A549 (cell line): Measurements from ENCODE around the gene ASPN.

Experiments used
- CHD4 ChIP-seq: fragments of 200-600 bp; sonication (generic); IDR thresholded peaks from 2 replicates; pipeline ENCODE4 v1.6.1; 2016; ENCODE audit warnings: antibody characterized with exemption, mild to moderate bottlenecking, borderline replicate concordance
- NR3C1 ChIP-seq: fragments of >200 bp; sonication (Bioruptor Twin); formaldehyde crosslinking; IDR thresholded peaks from 3 replicates; pipeline ENCODE4 v1.6.1; 2017
- RCOR1 ChIP-seq: fragments of 150-350 bp; IDR thresholded peaks from 2 replicates; pipeline ENCODE4 v1.6.1; 2014; ENCODE audit warnings: antibody characterized with exemption, low read length, low read depth
- TP53 ChIP-seq: fragments of 250-450 bp; sonication (Bioruptor Pico); IDR thresholded peaks from 2 replicates; pipeline ENCODE4 v1.5.0; 2021; ENCODE audit warnings: mild to moderate bottlenecking, moderate library complexity
- TF ChIP-seq, protein P1 (sequence below): fragments of >200 bp; sonication (Bioruptor Twin); formaldehyde crosslinking; IDR thresholded peaks from 3 replicates; pipeline ENCODE4 v1.5.1; 2016

DNA sequence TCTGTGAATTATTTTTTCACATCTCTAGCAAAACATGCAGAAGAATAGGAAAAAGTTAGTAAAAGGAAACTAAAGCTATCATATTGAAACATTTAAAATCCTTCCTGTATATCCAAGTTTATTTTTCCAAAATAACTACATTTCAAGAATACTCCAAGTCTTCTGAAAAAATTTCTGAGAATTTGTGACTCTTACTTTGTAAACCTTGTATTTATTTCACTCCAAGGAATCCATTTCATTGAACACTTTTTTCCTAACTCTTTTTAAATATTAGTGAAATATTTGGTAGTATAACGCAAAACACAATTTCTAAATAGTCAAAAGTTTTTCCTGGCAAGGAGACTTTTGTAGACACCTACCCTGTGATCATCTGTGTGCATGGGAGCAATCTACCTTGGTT lies 34.2 kb upstream of the ASPN start:
- TF ChIP-seq, protein P1, sequence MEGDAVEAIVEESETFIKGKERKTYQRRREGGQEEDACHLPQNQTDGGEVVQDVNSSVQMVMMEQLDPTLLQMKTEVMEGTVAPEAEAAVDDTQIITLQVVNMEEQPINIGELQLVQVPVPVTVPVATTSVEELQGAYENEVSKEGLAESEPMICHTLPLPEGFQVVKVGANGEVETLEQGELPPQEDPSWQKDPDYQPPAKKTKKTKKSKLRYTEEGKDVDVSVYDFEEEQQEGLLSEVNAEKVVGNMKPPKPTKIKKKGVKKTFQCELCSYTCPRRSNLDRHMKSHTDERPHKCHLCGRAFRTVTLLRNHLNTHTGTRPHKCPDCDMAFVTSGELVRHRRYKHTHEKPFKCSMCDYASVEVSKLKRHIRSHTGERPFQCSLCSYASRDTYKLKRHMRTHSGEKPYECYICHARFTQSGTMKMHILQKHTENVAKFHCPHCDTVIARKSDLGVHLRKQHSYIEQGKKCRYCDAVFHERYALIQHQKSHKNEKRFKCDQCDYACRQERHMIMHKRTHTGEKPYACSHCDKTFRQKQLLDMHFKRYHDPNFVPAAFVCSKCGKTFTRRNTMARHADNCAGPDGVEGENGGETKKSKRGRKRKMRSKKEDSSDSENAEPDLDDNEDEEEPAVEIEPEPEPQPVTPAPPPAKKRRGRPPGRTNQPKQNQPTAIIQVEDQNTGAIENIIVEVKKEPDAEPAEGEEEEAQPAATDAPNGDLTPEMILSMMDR, result no peak
- TF ChIP-seq NR3C1, result no peak
- no peak for TF ChIP-seq TP53 (CRISPR knock-in tag)
- no peak for TF ChIP-seq RCOR1
- TF ChIP-seq CHD4, result no peak
